NCI-H2107 treated with DMSO at 0.1 percent for 48 hours (cell line): Measurements from ENCODE around the gene CAND2.

Experiments used
- DNase-seq: peaks from one replicate; lab custom pipeline; 2025; ENCODE audit not compliant: unreplicated experiment; lab: John Stamatoyannopoulos, UW

Gene CAND2

GRCh38 chr3:12803371-12803770, 6.9 kb downstream of the CAND2 start:
- DNase-seq = no peak

DNA sequence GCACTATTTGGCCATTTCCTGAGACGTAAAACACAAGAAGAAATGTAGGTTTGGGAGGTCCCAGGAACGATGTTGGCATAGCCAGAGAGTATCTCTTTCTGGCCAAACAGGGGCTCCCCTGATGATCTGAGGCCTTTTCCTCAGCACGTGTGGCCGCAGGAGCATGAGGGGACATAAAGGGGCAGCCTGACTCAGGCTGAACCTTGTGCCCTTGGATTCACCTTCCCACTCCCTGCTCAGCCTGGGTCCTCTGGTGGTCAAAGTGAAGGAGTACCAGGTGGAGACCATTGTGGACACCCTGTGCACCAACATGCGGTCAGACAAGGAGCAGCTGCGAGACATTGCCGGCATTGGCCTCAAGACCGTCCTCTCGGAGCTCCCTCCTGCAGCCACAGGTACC, 10.6 kb downstream of the CAND2 start:
- DNase-seq = no peak

GRCh38 chr3:12807601-12808359, 11.3 kb downstream of the CAND2 start:
- DNase-seq = no peak

- no peak for DNase-seq
These were observed 12.1 kb downstream of the CAND2 start for GRCh38 chr3:12808587-12808986.

GRCh38 chr3:12809001-12809400, 12.5 kb downstream of the CAND2 start:
- DNase-seq = no peak

DNA sequence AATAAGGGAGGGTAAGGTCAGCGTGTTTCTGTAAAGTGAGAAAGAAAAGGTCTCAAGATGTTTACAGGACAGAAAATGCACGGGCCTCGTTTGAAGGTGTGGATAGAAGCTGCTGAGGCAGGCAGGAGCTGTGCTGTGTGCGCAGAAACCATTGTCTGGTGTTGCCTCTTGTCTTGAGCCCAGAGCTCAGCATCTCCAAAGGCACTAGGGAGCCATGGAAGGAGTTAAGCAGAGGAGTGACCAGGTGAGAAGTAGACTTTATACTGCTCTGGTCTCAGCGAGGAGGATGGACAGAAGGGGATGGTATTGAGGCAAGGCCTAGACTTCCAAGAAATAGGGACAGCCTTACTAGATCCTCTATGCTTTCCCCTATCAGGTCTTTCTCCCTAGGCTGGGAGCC, 13.0 kb downstream of the CAND2 start:
- no peak for DNase-seq

DNA sequence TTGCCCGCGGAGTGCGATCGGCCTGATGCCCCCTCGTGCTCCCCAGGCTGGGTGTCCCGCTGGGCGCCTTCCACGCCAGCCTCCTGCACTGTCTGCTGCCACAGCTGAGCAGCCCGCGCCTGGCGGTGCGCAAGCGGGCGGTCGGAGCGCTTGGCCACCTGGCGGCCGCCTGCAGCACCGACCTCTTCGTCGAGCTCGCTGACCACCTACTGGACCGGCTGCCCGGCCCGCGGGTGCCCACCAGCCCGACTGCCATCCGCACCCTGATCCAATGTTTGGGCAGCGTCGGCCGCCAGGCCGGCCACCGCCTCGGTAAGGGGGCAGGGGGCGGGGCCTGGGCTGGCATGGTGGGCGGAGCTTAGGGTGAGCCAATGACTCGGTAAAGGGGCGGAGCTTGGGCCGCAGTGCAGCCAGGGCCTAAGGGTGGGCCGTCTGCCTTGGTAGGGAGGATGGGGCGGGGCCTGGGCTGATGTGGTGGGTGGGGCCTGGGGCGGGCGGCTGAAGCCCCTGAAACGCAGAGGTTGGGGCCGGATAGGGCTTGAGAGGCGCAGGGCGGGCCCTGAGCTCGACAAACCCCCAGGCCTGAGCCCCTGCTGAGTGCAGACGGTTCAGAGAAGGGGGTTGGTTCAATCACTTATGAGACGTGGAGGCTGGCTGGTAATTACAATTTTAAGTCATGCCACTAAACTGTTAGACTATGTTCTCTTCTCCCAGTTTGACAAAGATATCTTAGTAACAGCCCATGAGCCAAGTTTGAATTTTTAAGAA, 13.7 kb downstream of the CAND2 start:
- DNase-seq = peak; percentile 62

GRCh38 chr3:12810961-12811360, 14.5 kb downstream of the CAND2 start:
- no peak for DNase-seq

DNA sequence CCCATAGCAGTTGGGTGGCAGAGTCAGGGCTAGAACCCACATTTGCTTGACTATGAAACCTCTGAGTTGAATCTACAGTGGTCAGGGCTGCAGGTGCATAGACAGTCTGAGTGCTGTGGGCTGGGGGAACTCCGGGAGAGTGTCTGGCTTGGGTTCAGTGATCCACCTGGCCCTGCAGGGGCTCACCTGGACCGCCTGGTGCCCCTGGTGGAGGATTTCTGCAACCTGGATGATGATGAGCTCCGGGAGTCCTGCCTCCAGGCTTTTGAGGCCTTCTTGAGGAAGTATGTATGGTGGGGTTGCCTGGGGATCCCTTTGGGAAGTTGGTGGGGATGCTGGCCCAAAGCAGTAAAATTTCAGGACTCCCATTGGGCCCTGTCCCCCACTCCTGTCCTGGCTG, 16.3 kb downstream of the CAND2 start:
- no peak for DNase-seq

GRCh38 chr3:12813967-12814366, 17.5 kb downstream of the CAND2 start:
- DNase-seq = no peak

- no peak for DNase-seq
These were observed 18.6 kb downstream of the CAND2 start for GRCh38 chr3:12815078-12815477.

GRCh38 chr3:12815719-12816118, 19.2 kb downstream of the CAND2 start:
- DNase-seq = no peak

- no peak for DNase-seq
These were observed 20.3 kb downstream of the CAND2 start for GRCh38 chr3:12816521-12817342.

DNA sequence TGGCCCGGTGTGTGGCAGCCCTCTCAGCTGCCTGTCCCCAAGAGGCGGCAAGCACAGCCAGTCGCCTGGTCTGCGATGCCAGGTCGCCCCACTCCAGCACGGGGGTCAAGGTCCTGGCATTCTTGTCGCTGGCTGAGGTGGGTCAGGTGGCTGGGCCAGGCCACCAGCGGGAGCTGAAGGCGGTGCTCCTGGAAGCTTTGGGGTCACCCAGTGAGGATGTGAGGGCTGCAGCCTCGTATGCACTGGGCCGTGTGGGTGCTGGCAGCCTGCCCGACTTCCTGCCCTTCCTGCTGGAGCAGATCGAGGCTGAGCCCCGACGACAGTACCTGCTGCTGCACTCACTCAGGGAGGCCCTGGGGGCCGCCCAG, 20.8 kb downstream of the CAND2 start:
- no peak for DNase-seq

DNA sequence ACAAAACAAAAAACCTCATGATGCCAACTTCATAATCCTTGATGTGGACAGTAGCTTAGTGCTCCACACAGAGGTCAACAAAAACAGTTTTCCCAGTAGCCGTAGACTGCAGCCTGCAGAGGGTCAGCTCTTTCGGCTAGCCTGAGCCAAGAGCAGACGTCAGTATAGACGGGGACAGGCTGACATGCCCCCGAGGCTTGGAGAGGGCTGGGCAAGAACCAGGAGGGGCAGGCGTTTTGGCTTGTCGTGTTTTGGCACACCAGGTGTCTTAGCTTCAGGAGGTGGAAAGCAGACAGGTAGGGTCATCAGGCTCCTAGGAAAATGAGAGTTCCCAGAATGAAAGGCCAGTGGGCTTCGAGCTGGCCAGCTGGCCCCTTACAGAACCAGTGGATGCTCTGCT, 21.8 kb downstream of the CAND2 start:
- DNase-seq = no peak

DNA sequence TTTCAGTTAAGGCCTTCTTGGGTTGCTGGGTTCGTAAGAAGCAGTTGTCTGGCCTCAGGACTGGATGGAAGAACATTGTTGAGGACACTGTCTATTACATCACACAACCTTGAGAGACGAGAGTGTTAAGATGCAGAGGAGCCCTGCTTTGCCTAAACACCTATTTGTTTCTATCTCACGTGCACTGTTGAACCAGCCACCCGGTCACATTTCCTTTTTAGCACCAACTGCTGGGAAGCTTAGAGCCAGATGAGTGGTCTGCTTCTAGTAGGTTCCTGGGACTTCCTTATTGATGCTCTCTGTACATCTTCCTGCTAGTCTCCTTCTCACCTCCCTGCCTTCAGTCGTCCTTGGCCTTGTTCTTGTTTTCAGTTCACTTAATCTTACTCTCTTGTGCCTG, 22.3 kb downstream of the CAND2 start:
- DNase-seq = no peak

DNA sequence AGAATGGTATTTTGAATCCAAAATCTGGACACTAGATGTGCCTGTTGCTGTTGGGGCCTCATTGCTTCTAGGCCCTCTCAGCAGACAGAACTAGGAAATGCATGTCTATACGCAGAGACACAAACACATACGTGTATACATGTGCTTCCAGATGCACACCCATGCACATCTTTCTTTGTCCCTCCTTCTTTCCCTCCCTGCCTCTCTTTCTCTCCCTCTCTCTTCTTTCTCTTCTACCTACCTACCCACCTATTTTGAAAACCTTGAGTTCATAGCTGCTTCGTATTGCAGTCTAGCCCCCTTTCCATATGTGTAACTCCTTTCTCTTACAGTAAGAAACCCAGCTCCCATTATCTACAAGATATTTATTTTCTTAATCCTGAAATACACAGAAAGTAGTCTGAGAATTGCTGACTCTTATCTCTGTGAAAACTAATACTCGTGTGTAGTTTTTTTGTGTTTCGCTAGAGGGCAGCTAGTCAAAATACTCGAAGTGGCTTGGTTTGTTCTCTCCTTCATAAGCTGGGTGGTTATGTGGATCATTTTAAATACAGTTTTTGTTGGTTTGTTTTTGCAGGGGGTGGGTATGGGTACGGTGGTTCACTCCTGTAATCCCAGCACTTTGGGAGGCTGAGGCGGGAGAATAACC, 26.4 kb downstream of the CAND2 start:
- DNase-seq = no peak

GRCh38 chr3:12824299-12824698, 27.8 kb downstream of the CAND2 start:
- DNase-seq = no peak

GRCh38 chr3:12825156-12825555, 28.7 kb downstream of the CAND2 start:
- no peak for DNase-seq

DNA sequence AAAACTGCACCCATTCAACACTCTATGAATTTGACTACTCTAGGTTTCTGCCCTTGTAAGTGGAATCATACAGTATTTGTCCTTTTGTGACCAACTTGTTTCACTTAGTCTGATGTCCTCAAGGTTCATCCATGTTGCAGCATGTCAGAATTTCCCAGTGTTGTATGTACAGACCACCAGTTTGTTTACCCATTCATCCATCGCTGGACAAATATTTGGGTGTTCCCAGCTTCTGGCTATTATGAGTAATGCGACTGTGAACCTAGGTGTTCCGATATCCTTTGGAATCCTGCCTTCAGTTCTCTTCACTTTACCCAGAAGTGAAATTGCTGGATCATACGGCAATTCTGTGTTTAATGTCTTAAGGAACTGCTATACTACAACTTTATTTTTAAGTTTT, 32.3 kb downstream of the CAND2 start:
- no peak for DNase-seq

GRCh38 chr3:12829404-12829803, 32.9 kb downstream of the CAND2 start:
- DNase-seq = no peak
